GM23338 (cell line): ENCODE measurements around the gene NCL. TPM values are rescaled to one million over a fixed set of nuclear protein-coding genes. Genes with fewer than 3 reads are reported as not detected.

Source experiments
- ATAC-seq: fragments of 200-7000 bp; cut with Tn5 transposase; 3 replicates; pipeline ENCODE4 v1.9.1; 2020
- DNase-seq: peaks from one replicate; pipeline ENCODE4 v3.0.0-alpha.2; 2015; ENCODE audit warnings: low spot score
- H2AFZ ChIP-seq: fragments of 200-600 bp; sonication (generic); 2 replicates; pipeline ENCODE4 v1.8.0; 2016; ENCODE audit warnings: antibody characterized with exemption, mild to moderate bottlenecking, moderate library complexity
- H3F3A ChIP-seq: fragments of 200-600 bp; sonication (generic); replicated peaks from 2 replicates; pipeline ENCODE4 v1.8.0; 2017; ENCODE audit warnings: antibody characterized with exemption, mixed run types, low read depth
- H3K27ac ChIP-seq: fragments of 200-600 bp; sonication (generic); 2 replicates; pipeline ENCODE4 v1.6.1; 2016; ENCODE audit warnings: low read depth
- H3K27me3 ChIP-seq: fragments of 200-600 bp; sonication (generic); 2 replicates; pipeline ENCODE4 v1.8.0; 2016; ENCODE audit warnings: mild to moderate bottlenecking, mixed run types, moderate library complexity; ENCODE audit not compliant: insufficient read depth
- H3K36me3 ChIP-seq: fragments of 200-600 bp; sonication (generic); 2 replicates; pipeline ENCODE4 v1.8.0; 2016; ENCODE audit warnings: mild to moderate bottlenecking; ENCODE audit not compliant: insufficient read depth
- H3K4me1 ChIP-seq: fragments of 200-600 bp; sonication (generic); 2 replicates; pipeline ENCODE4 v1.8.0; 2016; ENCODE audit warnings: mild to moderate bottlenecking, moderate library complexity; ENCODE audit not compliant: insufficient read depth
- H3K4me2 ChIP-seq: fragments of 200-600 bp; sonication (generic); 2 replicates; pipeline ENCODE4 v1.7.1; 2017; ENCODE audit warnings: mixed run types
- H3K4me3 ChIP-seq: fragments of 200-600 bp; sonication (generic); 2 replicates; pipeline ENCODE4 v1.6.1; 2016; ENCODE audit warnings: mixed run types
- H3K79me2 ChIP-seq: fragments of 200-600 bp; sonication (generic); replicated peaks from 2 replicates; pipeline ENCODE4 v1.8.0; 2017; ENCODE audit warnings: mild to moderate bottlenecking; ENCODE audit not compliant: insufficient read depth
- H3K9me2 ChIP-seq: fragments of 200-600 bp; sonication (generic); 2 replicates; pipeline ENCODE4 v1.8.0; 2017; ENCODE audit not compliant: insufficient read depth
- H4K20me1 ChIP-seq: fragments of 200-600 bp; sonication (generic); replicated peaks from 2 replicates; pipeline ENCODE4 v1.8.0; 2017; ENCODE audit warnings: mild to moderate bottlenecking; ENCODE audit not compliant: insufficient read depth
- H3K27ac Mint-ChIP-seq: 2 replicates; pipeline ENCODE4 v1.8.0; 2020; ENCODE audit warnings: inconsistent platforms, mild to moderate bottlenecking, moderate library complexity, mixed read lengths
- H3K27me3 Mint-ChIP-seq: 3 replicates; pipeline ENCODE4 v1.8.0; 2022; ENCODE audit warnings: low read depth, mild to moderate bottlenecking, moderate library complexity, mixed read lengths, inconsistent platforms; ENCODE audit not compliant: insufficient read depth, poor library complexity
- H3K36me3 Mint-ChIP-seq: 3 replicates; pipeline ENCODE4 v1.8.0; 2021; ENCODE audit warnings: low read depth, mild to moderate bottlenecking, inconsistent platforms, moderate library complexity, mixed read lengths
- H3K4me1 Mint-ChIP-seq: 3 replicates; pipeline ENCODE4 v1.8.0; 2020; ENCODE audit warnings: mild to moderate bottlenecking, inconsistent platforms, mixed read lengths
- H3K4me3 Mint-ChIP-seq: 3 replicates; pipeline ENCODE4 v1.8.0; 2021; ENCODE audit warnings: moderate library complexity, mild to moderate bottlenecking, inconsistent platforms, mixed read lengths
- H3K9me3 Mint-ChIP-seq: 3 replicates; pipeline ENCODE4 v1.8.0; 2020; ENCODE audit warnings: moderate library complexity, mild to moderate bottlenecking, inconsistent platforms, mixed read lengths
- CREB1 ChIP-seq: fragments of 250-450 bp; sonication (Bioruptor Pico); IDR thresholded peaks from 2 replicates; pipeline ENCODE4 v1.5.0; 2020; ENCODE audit warnings: low read depth, mild to moderate bottlenecking, moderate library complexity
- EZH2 ChIP-seq: fragments of 200-600 bp; sonication (generic); IDR thresholded peaks from one replicate; pipeline ENCODE4 v1.8.0; 2017; ENCODE audit warnings: antibody characterized with exemption, mild to moderate bottlenecking, low read depth; ENCODE audit not compliant: unreplicated experiment
- EZH2phosphoT487 ChIP-seq: fragments of 200-600 bp; sonication (generic); IDR thresholded peaks from one replicate; pipeline ENCODE4 v1.8.1; 2018; ENCODE audit warnings: antibody characterized with exemption; ENCODE audit not compliant: unreplicated experiment
- JUNB ChIP-seq: IDR thresholded peaks from one replicate; pipeline ENCODE4 v1.6.1; 2016; ENCODE audit warnings: antibody characterized with exemption; ENCODE audit not compliant: unreplicated experiment
- POLR2AphosphoS5 ChIP-seq: IDR thresholded peaks from 2 replicates; pipeline ENCODE4 v1.6.1; 2016; ENCODE audit warnings: antibody characterized with exemption, low read depth
- REST ChIP-seq: IDR thresholded peaks from one replicate; pipeline ENCODE4 v1.6.1; 2018; ENCODE audit warnings: antibody characterized with exemption; ENCODE audit not compliant: unreplicated experiment
- STAT1 ChIP-seq: IDR thresholded peaks from one replicate; pipeline ENCODE4 v1.6.1; 2016; ENCODE audit warnings: antibody characterized with exemption; ENCODE audit not compliant: unreplicated experiment
- ZNF114 ChIP-seq: fragments of 250-450 bp; sonication (Bioruptor Pico); IDR thresholded peaks from 2 replicates; pipeline ENCODE4 v1.5.0; 2020; ENCODE audit warnings: mild to moderate bottlenecking, moderate library complexity
- ZNF331 ChIP-seq: fragments of 250-450 bp; sonication (Bioruptor Pico); IDR thresholded peaks from 2 replicates; pipeline ENCODE4 v1.5.0; 2020; ENCODE audit warnings: low read depth, mild to moderate bottlenecking, moderate library complexity
- polyA plus RNA-seq: library from polyadenylated mRNA; unstranded; fragments of >200 nt; fragmentation: Nextera tagmentation; extraction: Ambion mirVana; gene quantifications from 2 replicates; pipeline ENCODE4 v1.2.1, GENCODE V29; 2016
- total RNA-seq: library from RNA; depleted of rRNA; stranded (reverse); fragments of >200 nt; shearing (Covaris generic); gene quantifications from 2 replicates; pipeline ENCODE4 v1.2.3, GENCODE V29; 2014
- TF ChIP-seq, protein P1 (sequence below), 2 experiments: fragments of 200-600 bp in 1 of 2; sonication (generic) in 1 of 2; conservative IDR thresholded peaks; 2 replicates each; pipeline versions ENCODE4 v1.5.1 to v1.6.1; 2016 to 2017; ENCODE audit warnings: antibody characterized with exemption in 2 of 2, low read depth in 2 of 2, mild to moderate bottlenecking in 2 of 2, moderate library complexity in 1 of 2

NCL gene
- total and polyA plus RNA-seq, 2 experiments from 2014 or later = 678 to 2,269 TPM

- no peak for TF ChIP-seq REST
- no peak for TF ChIP-seq STAT1
Observed at GRCh38 chr2:231457101-231457500, 7.2 kb downstream of the NCL start (continued).

DNA sequence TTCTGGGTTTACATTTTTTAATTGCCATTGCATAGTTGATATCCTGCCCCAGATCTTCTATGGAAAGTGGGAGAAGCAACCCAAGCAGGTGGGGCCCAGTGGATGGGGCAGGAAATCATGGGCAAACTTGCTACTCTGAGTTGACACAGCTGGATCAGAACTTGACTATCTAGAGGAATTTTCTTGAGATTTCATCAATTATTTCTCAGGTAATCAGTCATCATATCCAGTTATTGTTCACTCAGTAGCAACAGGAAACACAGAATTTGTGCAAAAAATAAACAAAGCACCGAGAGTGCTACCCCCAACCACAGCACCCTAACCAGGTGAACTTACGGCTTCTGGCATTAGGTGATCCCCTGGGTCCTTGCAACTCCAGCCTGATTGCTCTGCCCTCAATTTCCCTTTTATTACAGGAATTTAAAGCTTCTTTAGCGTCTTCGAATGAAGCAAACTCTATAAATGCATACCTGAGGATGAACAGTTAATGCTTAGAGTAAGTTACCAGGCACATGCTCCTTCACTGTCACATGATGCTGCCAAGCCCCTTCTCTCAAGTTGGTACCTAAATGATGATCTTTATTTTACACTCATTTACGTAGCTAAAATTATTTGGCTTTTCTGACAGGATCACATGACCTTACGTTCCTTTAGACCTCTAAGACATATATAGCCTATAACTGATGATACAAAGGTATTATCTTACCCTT is 7.8 kb downstream of the NCL start:
- peaks cover 100% of the 10 kb centered on the region for H3K36me3 Mint-ChIP-seq
- peaks cover 10% of the 10 kb centered on the region; the same call in 1 of the 2 replicates for H3K4me1 ChIP-seq
- H3K4me2 ChIP-seq = no peak overlapping the region
- H3K27me3 ChIP-seq = no peaks in the 10 kb centered on the region
- no peak overlapping the region; the same call in 1 of the 2 replicates for H3K27ac Mint-ChIP-seq
- H3K9me3 Mint-ChIP-seq = 0 out of 3 replicates have a peak, but pooled peaks cover 4% of the 10 kb centered on the region
- peaks cover 73% of the 10 kb centered on the region for H3K36me3 ChIP-seq
- DNase-seq (no peak), ATAC-seq (no peak)
- H3K4me1 Mint-ChIP-seq = peaks cover 53% of the 10 kb centered on the region
- no peak overlapping the region for H2AFZ ChIP-seq
- no peak overlapping the region for H3K4me3 Mint-ChIP-seq
- H3K4me3 ChIP-seq = no peak overlapping the region
- TF ChIP-seq POLR2AphosphoS5 (peak; percentile 35; the same call in 1 of the 2 replicates), EZH2 (no peak), CREB1 (CRISPR knock-in tag) (no peak)
- TF ChIP-seq, protein P1, sequence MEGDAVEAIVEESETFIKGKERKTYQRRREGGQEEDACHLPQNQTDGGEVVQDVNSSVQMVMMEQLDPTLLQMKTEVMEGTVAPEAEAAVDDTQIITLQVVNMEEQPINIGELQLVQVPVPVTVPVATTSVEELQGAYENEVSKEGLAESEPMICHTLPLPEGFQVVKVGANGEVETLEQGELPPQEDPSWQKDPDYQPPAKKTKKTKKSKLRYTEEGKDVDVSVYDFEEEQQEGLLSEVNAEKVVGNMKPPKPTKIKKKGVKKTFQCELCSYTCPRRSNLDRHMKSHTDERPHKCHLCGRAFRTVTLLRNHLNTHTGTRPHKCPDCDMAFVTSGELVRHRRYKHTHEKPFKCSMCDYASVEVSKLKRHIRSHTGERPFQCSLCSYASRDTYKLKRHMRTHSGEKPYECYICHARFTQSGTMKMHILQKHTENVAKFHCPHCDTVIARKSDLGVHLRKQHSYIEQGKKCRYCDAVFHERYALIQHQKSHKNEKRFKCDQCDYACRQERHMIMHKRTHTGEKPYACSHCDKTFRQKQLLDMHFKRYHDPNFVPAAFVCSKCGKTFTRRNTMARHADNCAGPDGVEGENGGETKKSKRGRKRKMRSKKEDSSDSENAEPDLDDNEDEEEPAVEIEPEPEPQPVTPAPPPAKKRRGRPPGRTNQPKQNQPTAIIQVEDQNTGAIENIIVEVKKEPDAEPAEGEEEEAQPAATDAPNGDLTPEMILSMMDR (conservative IDR thresholded peaks at IDR 0.05; ENCODE audit: low read depth in 2 of 2) = no peak
- H4K20me1 ChIP-seq = peaks cover 64% of the 10 kb centered on the region
- no peaks in the 10 kb centered on the region for H3K9me2 ChIP-seq
- peaks cover 48% of the 10 kb centered on the region for H3K79me2 ChIP-seq
- peaks cover 91% of the 10 kb centered on the region for H3F3A ChIP-seq
- H3K27me3 Mint-ChIP-seq = peaks cover 39% of the 10 kb centered on the region
- peak overlapping the region; percentile 91 for H3K27ac ChIP-seq

- Histone ChIP-seq H3K27me3 (no peaks in the 10 kb centered on the region), H3K27ac (peak overlapping the region; percentile 91; the same call in 1 of the 2 replicates), H4K20me1 (peaks cover 58% of the 10 kb centered on the region), H3F3A (peaks cover 85% of the 10 kb centered on the region), H3K4me3 (no peak overlapping the region), H3K79me2 (peaks cover 43% of the 10 kb centered on the region), H3K9me2 (no peaks in the 10 kb centered on the region), H3K4me1 (peaks cover 8% of the 10 kb centered on the region; the same call in 1 of the 2 replicates), H3K36me3 (peaks cover 67% of the 10 kb centered on the region), H3K4me2 (no peak overlapping the region), H2AFZ (no peak overlapping the region)
- H3K36me3 Mint-ChIP-seq = peaks cover 100% of the 10 kb centered on the region
- no peak overlapping the region for H3K4me3 Mint-ChIP-seq
- DNase-seq = no peak
- H3K4me1 Mint-ChIP-seq = peaks cover 50% of the 10 kb centered on the region
- no peak for ATAC-seq
- H3K27ac Mint-ChIP-seq = peak overlapping the region; percentile 53
- peaks cover 40% of the 10 kb centered on the region for H3K27me3 Mint-ChIP-seq
- H3K9me3 Mint-ChIP-seq = 0 out of 3 replicates have a peak, but pooled peaks cover 4% of the 10 kb centered on the region
- TF ChIP-seq EZH2phosphoT487 (no peak), CREB1 (CRISPR knock-in tag) (no peak), POLR2AphosphoS5 (no peak), JUNB (no peak), ZNF114 (CRISPR knock-in tag) (no peak), EZH2 (no peak), ZNF331 (CRISPR knock-in tag) (no peak), REST (no peak)
Observed at GRCh38 chr2:231455890-231456289, 8.4 kb downstream of the NCL start.
